SHP77 (cell line): ENCODE measurements around the gene USP6.
"Not testable (repeated sequence)": the region's sequence is repeated elsewhere in the genome, so short reads cannot be mapped to it uniquely, and the experiment has no call there.

Source experiments
- DNase-seq, 2 experiments: peaks; one replicate each; lab custom pipeline; 2025; lab: John Stamatoyannopoulos, UW

Gene USP6

DNA sequence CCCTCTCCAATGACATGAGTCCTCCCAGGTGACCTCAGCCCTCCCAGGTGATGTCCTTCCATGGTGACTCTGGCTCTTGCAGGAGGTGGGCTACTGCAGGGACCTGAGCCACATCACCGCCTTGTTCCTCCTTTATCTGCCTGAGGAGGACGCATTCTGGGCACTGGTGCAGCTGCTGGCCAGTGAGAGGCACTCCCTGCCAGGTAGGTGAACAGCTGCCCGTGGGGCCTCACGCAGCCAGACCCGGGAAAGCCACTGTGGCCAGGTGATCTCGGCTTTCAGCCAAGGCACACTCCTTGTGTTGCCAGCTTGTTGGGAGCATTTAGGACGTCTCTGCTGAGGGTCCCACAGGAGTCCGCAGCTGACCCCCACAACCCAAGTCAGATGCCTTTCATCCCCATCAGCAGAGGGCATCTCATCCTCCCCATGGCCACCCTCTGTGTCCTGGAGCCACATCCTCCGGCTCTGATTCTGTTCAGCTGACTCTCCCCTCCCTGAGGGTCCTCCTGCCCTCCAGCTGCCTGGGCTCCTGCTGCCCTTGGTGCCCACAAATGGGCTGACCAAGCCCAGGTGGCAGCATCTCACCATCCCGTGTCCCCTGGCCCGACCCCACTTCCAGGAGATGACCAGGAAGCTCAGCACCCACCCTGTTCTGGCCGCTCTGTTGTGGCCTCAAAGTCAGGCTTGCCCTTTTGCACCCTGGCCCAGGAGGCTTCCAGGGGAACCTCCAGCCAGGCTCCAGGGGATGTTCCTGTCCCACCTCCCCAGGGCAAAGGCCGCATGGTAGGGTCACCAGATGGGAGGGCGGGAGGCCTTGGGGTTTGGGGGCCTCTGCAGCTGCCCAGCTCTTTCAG lies 20.1 kb downstream of the USP6 start:
- no peak for DNase-seq

DNA sequence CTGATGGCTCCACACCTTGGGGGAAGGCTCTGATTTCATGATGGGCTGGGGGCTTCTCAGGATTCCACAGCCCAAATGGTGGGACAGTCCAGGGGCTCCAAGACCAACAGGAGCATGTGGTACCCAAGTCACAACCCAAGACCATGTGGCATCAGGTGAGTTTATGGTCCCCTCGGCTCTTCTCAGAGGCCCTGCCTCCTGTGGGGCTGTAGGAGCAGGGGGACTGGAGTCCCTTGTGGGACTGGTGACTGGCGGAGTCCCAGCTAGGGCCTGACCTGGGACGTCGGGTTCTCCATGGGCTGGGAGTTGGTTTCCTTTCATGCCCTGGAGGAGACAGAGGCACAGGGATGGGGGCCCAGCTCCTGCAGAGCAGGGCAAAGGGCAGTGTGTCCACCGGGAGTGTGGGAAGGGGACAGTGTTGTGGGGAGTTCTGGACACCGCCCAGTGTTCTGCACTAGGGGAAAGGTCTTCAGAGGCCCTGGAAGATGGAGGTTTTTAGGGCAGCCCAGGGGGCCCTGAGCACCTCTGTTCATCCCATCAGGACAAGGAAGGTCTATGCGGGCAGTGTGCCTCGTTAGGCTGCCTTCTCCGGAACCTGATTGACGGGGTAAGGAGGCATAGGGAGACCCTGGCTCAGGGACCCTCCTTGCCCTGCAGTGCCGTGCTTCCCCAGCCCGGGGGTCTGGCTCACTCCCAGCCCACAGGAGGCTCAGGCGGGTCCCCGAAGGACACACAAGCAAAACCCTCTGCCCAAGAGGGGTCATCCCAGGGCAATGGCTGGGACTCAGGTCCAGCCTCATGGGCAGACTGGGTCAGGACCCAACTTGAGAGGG lies 21.0 kb downstream of the USP6 start:
- not testable (repeated sequence) for DNase-seq

DNA sequence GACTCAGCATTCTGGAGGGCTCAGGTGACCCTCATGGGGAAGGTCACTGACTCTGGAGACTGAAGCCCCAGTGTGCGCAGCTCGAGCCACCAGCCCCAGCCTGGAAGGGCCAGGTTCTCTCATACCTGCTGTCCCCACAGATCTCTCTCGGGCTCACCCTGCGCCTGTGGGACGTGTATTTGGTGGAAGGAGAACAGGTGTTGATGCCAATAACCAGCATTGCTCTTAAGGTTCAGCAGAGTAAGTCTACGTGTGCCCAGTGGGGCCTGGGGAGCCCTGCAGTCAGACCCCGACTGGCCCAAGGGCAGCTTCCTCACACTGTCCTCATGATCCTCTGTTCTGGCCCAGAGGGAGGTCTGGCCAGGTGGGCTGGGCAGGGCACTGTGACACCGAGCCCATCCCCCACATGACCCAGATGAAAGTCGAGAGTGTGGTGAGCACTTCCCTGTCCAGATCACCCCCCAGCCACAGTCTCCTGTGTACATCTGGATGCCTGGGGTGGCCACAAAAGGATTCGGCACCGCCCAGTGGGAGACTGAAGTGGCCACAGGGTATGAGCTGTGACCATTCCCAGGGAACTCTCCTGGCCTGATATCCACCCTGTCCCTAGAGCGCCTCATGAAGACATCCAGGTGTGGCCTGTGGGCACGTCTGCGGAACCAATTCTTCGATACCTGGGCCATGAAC lies 21.8 kb downstream of the USP6 start:
- not testable (repeated sequence) for DNase-seq

DNA sequence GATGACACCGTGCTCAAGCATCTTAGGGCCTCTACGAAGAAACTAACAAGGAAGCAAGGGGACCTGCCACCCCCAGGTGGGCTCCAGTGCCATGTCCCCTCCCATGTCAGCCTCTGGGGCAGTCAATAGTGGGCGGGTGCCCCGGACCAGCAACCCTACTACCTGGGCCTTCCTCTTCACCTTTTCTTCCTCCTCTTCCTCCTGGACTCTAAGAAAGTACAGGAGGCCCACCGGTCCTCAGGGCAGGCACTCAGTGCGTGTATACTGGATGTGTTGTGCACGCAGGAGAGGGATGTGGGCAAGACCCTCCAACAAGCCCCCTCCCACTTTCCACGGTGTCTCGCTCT lies 22.3 kb downstream of the USP6 start:
- not testable (repeated sequence) for DNase-seq

DNA sequence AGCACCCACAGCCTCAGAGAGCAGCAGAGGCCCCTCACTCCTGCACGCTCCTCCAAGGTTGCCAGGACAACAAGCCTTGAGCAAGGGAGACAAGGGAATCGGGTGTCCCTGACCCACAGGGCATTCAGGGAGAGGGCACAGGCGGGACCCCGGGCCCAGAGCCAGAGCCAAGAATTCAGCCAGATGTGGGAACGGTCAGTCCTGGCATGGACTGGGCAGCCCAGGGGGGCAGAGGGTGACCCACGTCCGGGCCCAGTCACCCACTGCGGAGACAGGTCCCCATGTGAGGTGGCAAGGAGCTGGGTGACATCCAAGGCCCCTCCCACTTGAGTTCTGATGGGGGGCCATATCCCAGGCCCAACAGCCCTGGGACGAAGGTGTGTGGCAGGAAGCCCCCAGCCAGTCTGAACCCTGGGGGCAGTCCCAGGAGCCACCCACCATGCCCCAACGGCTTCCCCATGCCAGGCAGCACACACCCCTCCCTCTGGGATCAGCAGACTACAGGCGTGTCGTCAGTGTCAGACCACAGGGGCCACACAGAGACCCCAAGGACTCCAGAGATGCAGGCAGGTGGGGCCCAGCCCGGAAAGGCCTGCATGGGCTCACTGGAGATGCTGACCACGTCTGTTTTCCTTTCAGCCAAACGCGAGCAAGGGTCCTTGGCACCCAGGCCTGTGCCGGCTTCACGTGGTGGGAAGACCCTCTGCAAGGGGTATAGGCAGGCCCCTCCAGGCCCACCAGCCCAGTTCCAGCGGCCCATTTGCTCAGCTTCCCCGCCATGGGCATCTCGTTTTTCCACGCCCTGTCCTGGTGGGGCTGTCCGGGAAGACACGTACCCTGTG lies 23.0 kb downstream of the USP6 start:
- DNase-seq, result no peak

DNA sequence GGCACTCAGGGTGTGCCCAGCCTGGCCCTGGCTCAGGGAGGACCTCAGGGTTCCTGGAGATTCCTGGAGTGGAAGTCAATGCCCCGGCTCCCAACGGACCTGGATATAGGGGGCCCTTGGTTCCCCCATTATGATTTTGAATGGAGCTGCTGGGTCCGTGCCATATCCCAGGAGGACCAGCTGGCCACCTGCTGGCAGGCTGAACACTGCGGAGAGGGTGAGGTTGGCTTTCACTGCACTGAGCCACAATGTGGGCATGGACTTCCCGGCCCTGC lies 23.6 kb downstream of the USP6 start:
- no peak for DNase-seq

DNA sequence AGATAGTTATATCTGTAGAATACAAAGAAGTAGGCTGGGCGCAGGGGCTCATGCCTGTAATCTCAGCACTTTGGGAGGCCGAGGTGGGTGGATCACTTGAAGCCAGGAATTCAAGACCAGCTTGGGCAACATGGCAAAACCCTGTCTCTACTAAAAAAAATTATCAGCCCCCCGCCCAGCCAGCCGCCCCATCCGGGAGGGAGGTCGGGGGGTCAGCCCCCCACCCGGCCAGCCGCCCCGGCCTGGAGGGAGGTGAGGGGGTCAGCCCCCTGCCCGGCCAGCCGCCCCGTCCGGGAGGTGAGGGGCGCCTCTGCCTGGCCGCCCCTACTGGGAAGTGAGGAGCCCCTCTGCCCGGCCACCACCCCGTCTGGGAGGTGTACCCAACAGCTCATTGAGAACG lies 27.0 kb downstream of the USP6 start:
- DNase-seq, result not testable (repeated sequence)

DNA sequence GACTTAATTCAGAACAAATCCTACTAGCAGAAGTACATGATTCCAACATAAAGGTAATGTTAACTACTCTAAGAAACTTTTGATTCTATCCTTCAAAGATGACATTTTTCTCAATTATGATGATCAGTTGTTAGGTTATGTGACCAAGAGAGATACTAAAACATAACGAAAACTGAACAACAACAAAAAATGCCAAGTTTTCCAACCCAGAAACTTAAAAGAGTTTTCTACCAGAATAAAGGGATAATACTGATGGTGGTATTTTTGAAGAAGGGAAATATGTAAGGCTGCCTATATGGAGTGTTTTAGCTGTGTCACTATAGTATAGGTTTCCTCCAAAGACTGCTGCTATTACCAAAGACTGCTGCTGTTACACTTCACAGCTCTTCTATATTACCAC lies 30.3 kb downstream of the USP6 start:
- not testable (repeated sequence) for DNase-seq

DNA sequence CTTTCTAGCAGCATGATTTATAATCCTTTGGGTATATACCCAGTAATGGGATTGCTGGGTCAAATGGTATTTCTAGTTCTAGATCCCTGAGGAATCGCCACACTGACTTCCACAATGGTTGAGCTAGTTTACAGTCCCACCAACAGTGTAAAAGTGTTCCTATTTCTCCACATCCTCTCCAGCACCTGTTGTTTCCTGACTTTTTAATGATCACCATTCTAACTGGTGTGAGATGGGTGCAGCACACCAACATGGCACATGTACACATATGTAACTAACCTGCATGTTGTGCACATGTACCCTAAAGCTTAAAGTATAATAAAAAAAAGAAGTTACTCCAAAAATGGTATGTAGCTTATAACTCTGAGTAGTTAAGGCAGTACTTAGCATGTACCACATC lies 44.9 kb downstream of the USP6 start:
- DNase-seq, result not testable (repeated sequence)

DNA sequence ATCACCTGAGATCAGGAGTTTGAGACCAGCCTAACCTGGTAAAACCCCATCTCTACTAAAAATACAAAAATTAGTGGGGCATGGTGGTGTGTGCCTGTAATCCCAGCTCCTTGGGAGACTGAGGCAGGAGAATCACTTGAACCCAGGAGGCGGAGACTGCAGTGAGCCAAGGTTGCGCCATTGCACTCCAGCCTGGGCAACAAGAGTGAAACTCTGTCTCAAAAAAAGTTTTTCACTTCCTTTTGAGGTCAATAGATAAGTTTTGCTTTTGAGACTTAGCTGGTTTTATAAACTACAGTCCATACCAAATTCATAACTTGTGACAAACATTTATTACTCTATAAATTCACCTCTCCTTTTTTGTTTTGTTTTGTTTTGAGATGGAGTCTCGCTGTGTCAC lies 46.0 kb downstream of the USP6 start:
- DNase-seq, result not testable (repeated sequence)

DNA sequence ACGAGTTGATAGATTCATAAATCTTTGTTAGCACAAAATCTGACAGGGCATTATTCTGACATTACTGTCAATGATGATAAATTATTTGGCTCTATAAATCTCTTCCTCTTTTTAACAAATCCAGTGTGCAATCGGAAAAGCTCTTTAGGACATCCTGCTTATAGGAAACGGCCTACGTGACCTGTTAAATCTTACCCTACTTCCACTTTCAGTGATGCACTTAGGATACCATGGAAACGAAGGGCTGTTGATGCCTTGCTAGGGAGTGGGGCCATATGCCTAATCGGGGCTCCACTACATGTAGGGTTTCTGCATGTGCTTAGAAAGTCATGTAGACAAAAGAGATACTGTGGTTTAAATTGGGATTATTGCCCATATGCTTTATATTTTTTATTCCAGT lies 48.6 kb downstream of the USP6 start:
- DNase-seq, result no peak

DNA sequence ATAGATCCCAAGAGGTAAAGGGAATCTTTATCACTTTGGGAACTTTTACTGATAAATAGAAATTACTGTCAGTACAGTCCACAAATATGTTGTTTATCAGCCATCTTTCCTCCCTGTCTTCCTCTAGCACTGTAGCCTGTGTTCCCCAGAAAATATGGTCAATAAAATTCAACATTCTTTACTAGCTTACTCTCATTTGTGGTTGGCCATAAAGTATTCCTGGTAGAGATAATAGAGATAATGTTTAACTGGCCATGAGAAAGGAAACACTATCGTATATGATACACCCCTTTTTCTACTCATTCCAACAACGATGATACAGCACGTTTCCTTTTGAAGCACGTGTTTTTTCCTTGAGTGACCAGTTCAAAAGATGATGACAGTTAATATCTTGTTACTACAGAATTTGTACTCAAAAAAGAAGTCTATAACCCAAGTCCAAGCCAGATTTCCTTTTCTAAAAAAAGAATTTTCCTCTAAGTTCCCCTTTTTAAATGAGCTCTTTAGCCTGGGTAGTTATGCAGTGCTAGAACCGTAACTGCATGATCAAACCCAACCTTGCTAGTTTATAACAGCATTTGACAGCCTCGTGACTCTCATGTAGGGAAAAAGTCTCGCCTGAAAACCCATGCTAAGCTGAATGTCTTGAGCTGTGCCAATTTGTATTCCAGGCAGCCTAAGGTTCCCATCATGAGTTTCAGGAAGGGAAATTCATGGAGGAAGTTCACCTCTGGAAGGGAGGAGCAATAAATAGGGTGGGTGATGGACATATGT lies 50.1 kb downstream of the USP6 start:
- DNase-seq, result not testable (repeated sequence)

DNA sequence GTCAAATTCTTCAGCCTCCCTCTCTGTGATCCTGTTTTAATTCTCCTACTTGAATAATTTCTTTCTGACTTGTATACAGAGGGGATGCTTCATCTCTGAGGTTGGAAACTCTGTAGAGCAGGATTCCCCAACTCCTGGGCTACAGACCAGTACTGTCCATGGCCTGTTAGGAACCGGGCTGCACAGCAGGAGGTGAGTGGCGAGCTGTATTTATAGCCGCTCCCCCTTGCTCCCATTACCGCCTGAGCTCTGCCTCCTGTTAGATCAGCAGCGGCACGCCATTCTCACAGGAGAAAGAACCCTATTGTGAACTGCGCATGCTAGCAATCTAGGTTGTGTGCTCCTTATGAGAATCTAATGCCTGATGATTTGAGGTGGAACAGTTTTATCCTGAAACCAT lies 59.2 kb downstream of the USP6 start:
- DNase-seq, result not testable (repeated sequence)

DNA sequence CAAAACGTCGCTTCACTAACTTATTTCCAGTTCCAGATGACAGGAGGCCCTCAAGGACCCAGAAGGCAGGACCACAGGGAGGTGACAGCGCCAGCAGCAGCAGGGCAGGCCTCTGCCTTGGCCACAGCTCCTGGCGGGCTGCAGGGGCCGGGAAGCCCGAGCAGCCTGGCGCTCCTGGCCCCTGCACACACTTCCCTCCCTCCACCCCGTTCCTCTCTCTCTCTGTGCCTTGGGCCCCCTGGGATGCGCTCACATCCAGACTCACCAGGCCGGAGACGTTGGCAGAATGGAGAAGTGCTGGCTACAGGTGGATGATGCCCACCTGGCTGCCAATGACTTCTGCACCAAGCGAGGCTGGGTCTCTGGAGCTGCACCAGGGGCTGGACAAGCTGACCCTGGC lies 63.2 kb downstream of the USP6 start:
- no peak for DNase-seq

DNA sequence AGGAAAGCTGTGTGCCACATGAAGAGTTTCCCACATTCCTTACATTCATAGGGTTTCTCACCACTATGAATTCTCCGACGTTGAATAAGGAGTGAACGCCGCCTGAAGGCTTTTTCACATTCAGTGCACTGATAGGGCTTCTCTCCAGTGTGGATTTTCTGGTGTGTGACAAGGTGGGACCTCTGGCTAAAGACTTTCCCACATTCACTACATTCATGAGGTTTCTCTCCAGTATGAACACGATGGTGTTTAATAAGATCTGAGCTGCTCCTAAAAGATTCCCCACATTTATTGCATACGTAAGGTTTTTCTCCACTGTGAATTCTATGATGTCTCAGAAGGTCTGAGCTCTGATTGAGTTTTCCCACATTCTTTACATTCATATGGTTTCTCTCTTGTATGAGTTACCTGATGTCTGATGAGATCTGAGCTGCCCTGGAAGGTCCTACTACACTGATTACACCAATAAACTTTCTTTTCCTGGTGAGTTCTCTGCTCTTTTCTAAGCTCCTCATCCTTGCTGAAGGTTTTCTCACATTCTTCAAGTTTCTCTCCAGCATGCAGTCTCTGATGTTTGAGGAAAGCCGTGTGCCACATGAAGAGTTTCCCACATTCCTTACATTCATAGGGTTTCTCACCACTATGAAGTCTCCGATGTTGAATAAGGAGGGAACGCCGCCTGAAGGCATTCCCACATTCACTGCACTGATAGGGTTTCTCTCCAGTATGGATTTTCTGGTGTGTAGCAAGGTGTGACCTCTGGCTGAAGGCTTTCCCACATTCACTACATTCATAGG lies 65.9 kb downstream of the USP6 start:
- no peak for DNase-seq

DNA sequence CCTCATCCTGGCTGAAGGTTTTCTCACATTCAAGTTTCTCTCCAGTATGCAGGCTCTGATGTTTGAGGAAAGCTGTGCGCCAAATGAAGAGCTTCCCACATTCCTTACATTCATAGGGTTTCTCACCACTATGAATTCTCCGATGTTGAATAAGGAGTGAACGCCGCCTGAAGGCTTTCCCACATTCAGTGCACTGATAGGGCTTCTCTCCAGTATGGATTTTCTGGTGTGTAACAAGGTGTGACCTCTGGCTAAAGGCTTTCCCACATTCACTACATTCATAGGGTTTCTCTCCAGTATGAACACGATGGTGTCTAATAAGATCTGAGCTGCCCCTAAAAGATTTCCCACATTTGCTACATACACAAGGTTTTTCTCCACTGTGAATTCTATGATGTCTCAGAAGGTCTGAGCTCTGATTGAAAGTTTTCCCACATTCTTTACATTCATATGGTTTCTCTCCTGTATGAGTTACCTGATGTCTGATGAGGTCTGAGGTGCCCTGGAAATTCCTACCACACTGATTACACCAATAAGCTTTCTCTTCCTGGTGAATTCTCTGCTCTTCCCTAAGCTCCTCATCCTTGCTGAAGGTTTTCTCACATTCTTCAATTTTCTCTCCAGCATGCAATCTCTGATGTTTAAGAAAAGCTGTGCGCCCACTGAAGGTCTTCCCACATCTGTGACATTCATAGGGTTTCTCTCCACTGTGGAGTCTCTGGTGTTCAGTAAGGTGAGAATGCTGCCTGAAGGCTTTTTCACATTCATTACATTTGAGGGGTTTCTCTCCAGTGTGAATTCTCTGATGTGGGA lies 67.0 kb downstream of the USP6 start:
- DNase-seq, result no peak

DNA sequence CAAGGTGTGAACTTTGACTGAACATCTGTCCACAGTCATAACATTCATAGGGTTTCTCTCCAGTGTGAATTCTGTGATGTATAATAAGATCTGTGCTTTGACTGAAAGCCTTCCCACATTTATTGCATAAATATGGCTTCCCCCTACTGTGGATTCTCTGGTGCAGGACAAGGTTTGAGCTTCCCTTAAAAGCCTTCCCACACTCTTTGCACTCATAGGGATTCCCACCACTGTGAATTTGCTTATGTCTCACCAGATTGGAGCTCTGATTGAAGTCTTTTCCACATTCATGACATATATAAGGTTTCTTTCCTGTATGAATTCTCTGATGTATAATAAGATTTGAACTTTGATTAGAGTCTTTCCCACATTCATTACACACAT lies 67.6 kb downstream of the USP6 start:
- DNase-seq, result no peak

DNA sequence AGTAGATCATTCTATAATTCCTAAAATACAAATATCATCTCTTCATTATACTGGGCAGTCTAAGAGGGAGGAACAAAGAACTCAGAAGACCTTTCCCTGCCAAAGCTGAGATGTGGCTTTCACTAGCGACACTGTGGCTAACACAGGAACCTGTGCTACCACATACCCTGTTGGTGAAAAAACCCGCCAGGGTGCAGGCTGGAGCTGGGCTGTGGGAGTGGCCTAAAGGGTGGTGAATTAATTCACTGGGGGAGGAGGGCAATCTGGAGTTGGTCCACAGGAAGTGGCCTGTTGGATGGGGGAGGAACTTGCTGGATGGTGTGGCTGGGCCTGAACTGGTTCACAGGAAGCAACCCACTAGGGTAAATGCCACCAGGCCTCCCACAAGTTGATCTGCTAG lies 68.5 kb downstream of the USP6 start:
- no peak for DNase-seq
